Spinal cord (tissue), 10 donors: ENCODE measurements around the gene SASH1. TPM values are rescaled to one million over a fixed set of nuclear protein-coding genes. Genes with fewer than 3 reads are reported as not detected.
A peak's percentile ranks its signal among the peaks of the same experiment; 100 is the strongest.

ENCODE experiments used
- DNase-seq, 6 donors: peaks; one replicate each; pipeline versions ENCODE4 v3.0.0 to v3.0.0-alpha.2; 2013 to 2015; ENCODE audit warnings: low spot score in 6 of 6, low read depth in 4 of 6
- H3K27ac ChIP-seq: one replicate; pipeline ENCODE4 v1.5.1; 2013; ENCODE audit warnings: low read depth, low read length, control low read depth
- H3K27me3 ChIP-seq: one replicate; pipeline ENCODE4 v1.6.1; 2013; ENCODE audit warnings: low read length; ENCODE audit not compliant: control insufficient read depth, insufficient read depth
- H3K36me3 ChIP-seq: one replicate; pipeline ENCODE4 v1.6.1; 2013; ENCODE audit warnings: low read length; ENCODE audit not compliant: control insufficient read depth, insufficient read depth
- H3K4me1 ChIP-seq: one replicate; pipeline ENCODE4 v1.6.1; 2013; ENCODE audit warnings: low read length; ENCODE audit not compliant: control insufficient read depth, insufficient read depth
- H3K4me3 ChIP-seq: one replicate; pipeline ENCODE4 v1.5.1; 2013; ENCODE audit warnings: low read depth, low read length, control low read depth
- H3K9me3 ChIP-seq: one replicate; pipeline ENCODE4 v1.6.1; 2013; ENCODE audit warnings: low read length; ENCODE audit not compliant: control insufficient read depth, insufficient read depth
- WGBS: methylation state at CpG from one replicate; pipeline ENCODE4 v1.1.5; 2013; ENCODE audit warnings: missing lambda C conversion rate; ENCODE audit not compliant: insufficient coverage; 5-methylcytosine and 5-hydroxymethylcytosine counted together
- polyA plus RNA-seq, 2 donors: library from polyadenylated mRNA; unstranded; fragments of 120-200 nt; gene quantifications; one replicate each; pipeline ENCODE4 v1.2.1, GENCODE V29; 2013; ENCODE audit not compliant: insufficient read length in 2 of 2
- total RNA-seq, 2 donors: library from RNA; depleted of rRNA in 1 of 2; stranded (reverse); fragments of 120-200 nt in 1 of 2; fragments of >200 nt in 1 of 2; gene quantifications; one replicate each; pipeline versions ENCODE4 v1.2.3 to v1.2.4, GENCODE V29; 2013 to 2014
- donor health status: healthy.

Gene SASH1
- total and polyA plus RNA-seq, 4 donors: 51.0 to 77.3 (median 59.4) TPM

GRCh38 chr6:148395583-148396101 lies 53.0 kb downstream of the SASH1 start:
- Histone ChIP-seq H3K9me3 (no peaks in the 10 kb centered on the region), H3K4me3 (no peak overlapping the region), H3K27ac (no peak overlapping the region), H3K27me3 (no peaks in the 10 kb centered on the region), H3K36me3 (peaks cover 2% of the 10 kb centered on the region), H3K4me1 (no peaks in the 10 kb centered on the region)
- WGBS: no CpG with 5 or more reads among the region's 1 CpG
- DNase-seq: peak in 2 of 6 donors; percentile 87 to 92

- Histone ChIP-seq H3K4me1 (no peaks in the 10 kb centered on the region), H3K27ac (no peak overlapping the region), H3K4me3 (no peak overlapping the region), H3K36me3 (no peaks in the 10 kb centered on the region), H3K9me3 (no peaks in the 10 kb centered on the region), H3K27me3 (no peaks in the 10 kb centered on the region)
- WGBS: no CpG with 5 or more reads among the region's 2 CpGs
- DNase-seq: no peak
Observed at GRCh38 chr6:148396411-148396810, 53.8 kb downstream of the SASH1 start.

GRCh38 chr6:148396926-148397325 lies 54.3 kb downstream of the SASH1 start:
- 100% methylated on average over 1 of the region's 8 CpGs for WGBS
- Histone ChIP-seq H3K27ac (no peak overlapping the region), H3K4me1 (no peaks in the 10 kb centered on the region)

GRCh38 chr6:148398244-148398643 lies 55.6 kb downstream of the SASH1 start:
- Histone ChIP-seq H3K36me3 (no peaks in the 10 kb centered on the region), H3K9me3 (no peaks in the 10 kb centered on the region), H3K27me3 (no peaks in the 10 kb centered on the region), H3K4me1 (no peaks in the 10 kb centered on the region), H3K4me3 (no peak overlapping the region), H3K27ac (peak overlapping the region; percentile 49)
- 64% methylated on average over 4 of the region's 6 CpGs for WGBS
- DNase-seq: peak in 1 of 6 donors; percentile 37

More at GRCh38 chr6:148396926-148397325, 54.3 kb downstream of the SASH1 start:
- Histone ChIP-seq H3K36me3 (no peaks in the 10 kb centered on the region), H3K9me3 (no peaks in the 10 kb centered on the region), H3K4me3 (no peak overlapping the region), H3K27me3 (no peaks in the 10 kb centered on the region)
- no peak for DNase-seq

- WGBS: no CpG with 5 or more reads among the region's 1 CpG
- no peaks in the 10 kb centered on the region for H3K27me3 ChIP-seq
- H3K27ac ChIP-seq: peak overlapping the region; percentile 49
- no peaks in the 10 kb centered on the region for H3K9me3 ChIP-seq
- H3K4me1 ChIP-seq: no peaks in the 10 kb centered on the region
- peak in 2 of 6 donors; percentile 50 to 57 for DNase-seq
- H3K4me3 ChIP-seq: no peak overlapping the region
- H3K36me3 ChIP-seq: no peaks in the 10 kb centered on the region
Observed at GRCh38 chr6:148398678-148399077, 56.0 kb downstream of the SASH1 start.

GRCh38 chr6:148401571-148401970 lies 58.9 kb downstream of the SASH1 start:
- Histone ChIP-seq H3K27me3 (no peaks in the 10 kb centered on the region), H3K4me1 (no peaks in the 10 kb centered on the region), H3K4me3 (no peak overlapping the region), H3K9me3 (no peaks in the 10 kb centered on the region), H3K27ac (no peak overlapping the region), H3K36me3 (no peaks in the 10 kb centered on the region)
- DNase-seq: no peak
- WGBS: 20% methylated on average over 2 of the region's 3 CpGs

- Histone ChIP-seq H3K9me3 (no peaks in the 10 kb centered on the region), H3K36me3 (no peaks in the 10 kb centered on the region), H3K27ac (no peak overlapping the region), H3K4me1 (no peaks in the 10 kb centered on the region), H3K4me3 (no peak overlapping the region), H3K27me3 (no peaks in the 10 kb centered on the region)
- 43% methylated on average over 1 of the region's 10 CpGs for WGBS
- DNase-seq: no peak
Observed at GRCh38 chr6:148404456-148405054, 61.9 kb downstream of the SASH1 start.

- DNase-seq: no peak
- Histone ChIP-seq H3K4me1 (no peaks in the 10 kb centered on the region), H3K36me3 (no peaks in the 10 kb centered on the region), H3K4me3 (no peak overlapping the region), H3K9me3 (no peaks in the 10 kb centered on the region), H3K27ac (no peak overlapping the region), H3K27me3 (no peaks in the 10 kb centered on the region)
- WGBS: 86% methylated on average over 2 of the region's 2 CpGs
Observed at GRCh38 chr6:148405894-148406293, 63.3 kb downstream of the SASH1 start.

GRCh38 chr6:148406579-148407371 lies 64.1 kb downstream of the SASH1 start:
- Histone ChIP-seq H3K4me1 (no peaks in the 10 kb centered on the region), H3K4me3 (no peak overlapping the region), H3K27ac (no peak overlapping the region), H3K36me3 (no peaks in the 10 kb centered on the region), H3K9me3 (no peaks in the 10 kb centered on the region), H3K27me3 (no peaks in the 10 kb centered on the region)
- DNase-seq: no peak
- WGBS: 93% methylated on average over 3 of the region's 6 CpGs
